H1 (cell line): Measurements from ENCODE around the gene SLC2A4RG. TPM values are rescaled to one million over a fixed set of nuclear protein-coding genes. Genes with fewer than 3 reads are reported as not detected.

Source experiments
- JUN ChIP-seq: IDR thresholded peaks from 2 replicates; pipeline ENCODE4 v1.6.1; 2011; ENCODE audit warnings: low read depth, mild to moderate bottlenecking, improper control_type of control experiment, low read length
- KDM4A ChIP-seq: IDR thresholded peaks from one replicate; pipeline ENCODE4 v1.7.1; 2012; ENCODE audit warnings: low read depth, mild to moderate bottlenecking, moderate library complexity, low read length, inconsistent platforms; ENCODE audit not compliant: severe bottlenecking
- KDM5A ChIP-seq: fragments of 200-600 bp; IDR thresholded peaks from 2 replicates; pipeline ENCODE4 v1.7.1; 2012; ENCODE audit warnings: mild to moderate bottlenecking, low read length, inconsistent platforms, mixed read lengths
- MAX ChIP-seq: IDR thresholded peaks from 2 replicates; pipeline ENCODE4 v1.6.1; 2012; ENCODE audit warnings: inconsistent platforms
- POLR2AphosphoS5 ChIP-seq: IDR thresholded peaks from 2 replicates; pipeline ENCODE4 v1.6.1; 2011; ENCODE audit warnings: low read depth, low read length
- SIN3A ChIP-seq, 2 experiments: IDR thresholded peaks in 1 of 2; conservative IDR thresholded peaks in 1 of 2; 2 replicates each; pipeline ENCODE4 v1.6.1; 2011 to 2012; ENCODE audit warnings: low read length in 2 of 2, improper control_type of control experiment in 1 of 2, low read depth in 1 of 2, mild to moderate bottlenecking in 1 of 2
- polyA plus RNA-seq, 7 experiments: library from polyadenylated mRNA; depleted of rRNA in 3 of 7; stranded (reverse) in 5 of 7; unstranded in 2 of 7; fragments of >200 nt in 5 of 7; fragments of 200-250 nt in 2 of 7; gene quantifications; 1 replicate in 5 of 7; 2 replicates in 1 of 7; 4 replicates in 1 of 7; pipeline versions ENCODE4 v1.2.1 to v1.2.3, GENCODE V29; 2011 to 2013; ENCODE audit warnings: missing spikeins in 2 of 7, mixed read lengths in 2 of 7
- total RNA-seq: library from RNA; stranded (reverse); fragmentation: NEBNext Ultra II Directional; extraction: Animal tissue kit (Norgen Biotek cat#: 25700); gene quantifications from 2 replicates; pipeline ENCODE4 v1.2.1, GENCODE V29; 2021
- TF ChIP-seq, protein P1 (sequence below), 3 experiments: IDR thresholded peaks; 1 replicate in 2 of 3; 2 replicates in 1 of 3; pipeline versions ENCODE4 v1.5.1 to v1.6.1; 2011; ENCODE audit warnings: low read length in 3 of 3, mild to moderate bottlenecking in 3 of 3, inconsistent platforms in 2 of 3, low read depth in 1 of 3, moderate library complexity in 1 of 3; ENCODE audit not compliant: insufficient read depth in 1 of 3; ENCODE audit errors: control extremely low read depth in 1 of 3

The SLC2A4RG gene
- total and polyA plus RNA-seq, 2 of the 8 experiments (the other 6 are each of a cell fraction or from before 2014, with no cell fraction given) = 15.9 to 29.1 TPM

DNA sequence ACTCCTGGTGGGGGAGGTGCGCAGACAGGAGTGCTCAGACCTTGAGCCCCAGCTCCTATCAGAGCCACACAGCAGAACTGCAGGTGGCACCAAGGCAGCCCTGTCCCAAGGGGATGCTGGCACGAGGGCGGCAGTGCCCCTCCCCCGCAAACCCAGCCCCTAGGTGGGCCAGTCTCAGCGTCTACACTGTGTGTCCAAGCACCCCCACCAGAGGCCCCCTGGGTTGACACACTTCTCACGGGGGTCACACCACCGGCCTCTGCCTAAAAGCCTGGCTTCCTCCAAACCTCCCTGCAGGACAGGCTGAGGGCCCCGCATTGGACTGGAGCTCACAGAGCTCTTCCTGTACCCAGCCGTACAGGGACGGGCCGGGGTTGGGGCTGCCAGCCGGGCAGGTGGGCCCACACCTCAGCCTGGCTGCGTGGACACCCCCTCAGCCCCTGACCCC, 8.1 kb downstream of the SLC2A4RG start (continued):
- TF ChIP-seq, protein P1, sequence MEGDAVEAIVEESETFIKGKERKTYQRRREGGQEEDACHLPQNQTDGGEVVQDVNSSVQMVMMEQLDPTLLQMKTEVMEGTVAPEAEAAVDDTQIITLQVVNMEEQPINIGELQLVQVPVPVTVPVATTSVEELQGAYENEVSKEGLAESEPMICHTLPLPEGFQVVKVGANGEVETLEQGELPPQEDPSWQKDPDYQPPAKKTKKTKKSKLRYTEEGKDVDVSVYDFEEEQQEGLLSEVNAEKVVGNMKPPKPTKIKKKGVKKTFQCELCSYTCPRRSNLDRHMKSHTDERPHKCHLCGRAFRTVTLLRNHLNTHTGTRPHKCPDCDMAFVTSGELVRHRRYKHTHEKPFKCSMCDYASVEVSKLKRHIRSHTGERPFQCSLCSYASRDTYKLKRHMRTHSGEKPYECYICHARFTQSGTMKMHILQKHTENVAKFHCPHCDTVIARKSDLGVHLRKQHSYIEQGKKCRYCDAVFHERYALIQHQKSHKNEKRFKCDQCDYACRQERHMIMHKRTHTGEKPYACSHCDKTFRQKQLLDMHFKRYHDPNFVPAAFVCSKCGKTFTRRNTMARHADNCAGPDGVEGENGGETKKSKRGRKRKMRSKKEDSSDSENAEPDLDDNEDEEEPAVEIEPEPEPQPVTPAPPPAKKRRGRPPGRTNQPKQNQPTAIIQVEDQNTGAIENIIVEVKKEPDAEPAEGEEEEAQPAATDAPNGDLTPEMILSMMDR (IDR thresholded peaks at IDR 0.05; ENCODE audit: control extremely low read depth in 1 of 3, insufficient read depth in 1 of 3, low read depth in 1 of 3, low read length in 3 of 3) = no peak
- no peak for TF ChIP-seq SIN3A (conservative IDR thresholded peaks at IDR 0.05 in 1 of 2, IDR thresholded peaks at IDR 0.05 in 1 of 2; ENCODE audit: low read depth in 1 of 2, low read length in 2 of 2)
- TF ChIP-seq KDM4A = no peak
- TF ChIP-seq KDM5A = no peak
- no peak for TF ChIP-seq MAX
- TF ChIP-seq POLR2AphosphoS5 = no peak
- TF ChIP-seq JUN = no peak
